HG03159 (cell line): ENCODE results near the gene HNRNPF.

ENCODE experiments used
- ATAC-seq: cut with Tn5 transposase; IDR thresholded peaks from one replicate; pipeline ENCODE4 v1.9.1; 2021; ENCODE audit warnings: mild to moderate bottlenecking, moderate library complexity; ENCODE audit not compliant: unreplicated experiment

The HNRNPF gene

GRCh38 chr10:43421519-43421918, 12.5 kb upstream of the HNRNPF start:
- no peak for ATAC-seq

- ATAC-seq: peak; percentile 8
Measured at GRCh38 chr10:43421201-43421507, 12.2 kb upstream of the HNRNPF start.

DNA sequence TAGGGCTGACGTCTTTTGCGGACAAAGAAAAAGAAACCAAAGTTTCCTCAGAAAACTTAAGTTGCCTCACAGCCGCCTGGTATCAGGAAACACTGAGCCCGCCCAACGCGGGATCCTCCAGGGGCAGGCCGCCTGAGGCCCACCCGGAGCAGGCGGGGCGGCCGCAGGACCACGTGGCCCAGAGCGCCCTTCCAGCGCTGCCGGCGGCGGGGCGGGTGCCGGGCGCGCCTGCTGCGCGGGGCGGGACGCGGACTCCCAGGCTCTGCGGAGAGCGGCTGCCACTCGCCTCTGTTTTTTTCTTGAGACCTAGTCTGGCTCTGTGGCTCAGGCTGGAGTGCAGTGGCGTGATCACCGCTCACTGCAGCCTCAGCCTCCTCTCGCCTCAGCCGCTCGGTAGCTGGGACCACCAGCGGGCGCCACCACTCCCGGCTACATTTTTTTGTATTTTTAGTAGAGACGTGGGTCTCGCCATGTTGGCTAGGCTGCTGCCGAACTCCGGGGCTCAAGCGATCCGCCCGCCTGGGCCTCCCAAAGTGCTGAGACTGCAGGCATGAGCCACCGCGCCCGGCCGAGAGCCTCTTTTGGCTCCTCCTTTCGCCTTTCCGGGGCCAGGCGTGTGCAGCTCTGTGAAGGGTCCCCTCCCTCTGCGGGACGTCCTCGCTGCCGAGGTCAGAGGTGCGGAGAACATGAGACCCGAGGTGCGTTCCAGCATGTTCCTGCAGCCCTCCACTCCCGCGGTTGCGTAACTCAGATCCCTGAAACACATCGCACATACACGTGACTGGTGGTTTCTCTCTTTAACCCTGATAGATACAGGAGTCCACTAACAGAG, 11.6 kb upstream of the HNRNPF start:
- ATAC-seq: peak; percentile 76

DNA sequence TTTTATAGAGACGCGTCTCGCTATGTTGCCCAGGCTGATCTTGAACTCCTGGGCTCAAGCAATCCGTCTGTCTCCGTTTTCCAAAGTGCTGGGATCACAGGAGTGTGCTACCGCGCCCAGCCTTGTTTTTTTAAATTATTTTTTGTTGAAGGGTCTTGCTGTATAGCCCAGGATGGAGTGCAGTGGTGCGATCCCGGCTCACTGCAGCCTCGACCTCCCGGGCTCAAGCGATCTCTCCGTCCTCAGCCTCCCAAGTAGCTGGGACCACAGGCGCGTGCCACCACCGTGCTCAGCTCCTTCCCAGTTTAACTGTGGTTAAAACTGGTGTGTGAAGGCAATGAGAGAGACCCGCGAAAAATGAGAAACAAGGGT, 11.0 kb upstream of the HNRNPF start:
- ATAC-seq: no peak

- ATAC-seq: peak; percentile 34
Measured at GRCh38 chr10:43417950-43418768, 9.2 kb upstream of the HNRNPF start.

DNA sequence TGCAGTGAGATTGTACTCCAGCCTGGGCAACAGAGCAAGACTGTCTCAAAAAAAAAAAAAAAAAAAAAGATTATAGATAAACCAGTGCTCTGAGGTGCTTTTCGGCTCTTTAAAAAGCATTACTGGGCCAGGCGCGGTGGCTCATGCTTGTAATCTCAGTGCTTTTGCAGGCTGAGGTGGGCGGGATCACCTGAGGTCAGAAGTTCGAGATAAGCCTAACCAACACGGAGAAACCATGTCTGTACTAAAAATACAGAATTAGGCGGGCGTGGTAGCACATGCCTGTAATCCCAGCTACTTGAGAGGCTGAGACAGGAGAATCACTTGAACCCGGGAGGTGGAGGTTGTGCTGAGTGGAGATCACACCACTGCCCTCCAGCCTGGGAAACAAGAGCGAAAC, 6.6 kb upstream of the HNRNPF start:
- ATAC-seq: no peak

DNA sequence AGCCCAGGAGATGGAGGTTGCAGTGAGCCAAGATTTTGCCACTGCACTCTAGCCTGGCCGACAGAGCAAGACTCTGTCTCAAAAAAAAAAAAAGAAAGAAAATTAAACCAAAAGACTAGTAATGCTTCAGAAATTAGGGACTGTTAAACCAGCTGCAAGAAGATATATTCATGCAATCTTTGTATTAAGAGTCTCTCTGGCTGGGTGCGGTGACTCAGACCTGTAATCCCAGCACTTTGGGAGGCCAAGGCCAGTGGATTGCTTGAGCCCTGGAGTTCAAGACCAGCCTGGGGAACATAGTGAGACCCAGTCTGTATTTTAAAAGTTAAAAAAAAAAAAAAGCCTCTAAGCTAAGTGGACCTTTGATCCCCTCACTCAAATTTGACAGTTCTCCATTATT, 2.5 kb upstream of the HNRNPF start:
- no peak for ATAC-seq

DNA sequence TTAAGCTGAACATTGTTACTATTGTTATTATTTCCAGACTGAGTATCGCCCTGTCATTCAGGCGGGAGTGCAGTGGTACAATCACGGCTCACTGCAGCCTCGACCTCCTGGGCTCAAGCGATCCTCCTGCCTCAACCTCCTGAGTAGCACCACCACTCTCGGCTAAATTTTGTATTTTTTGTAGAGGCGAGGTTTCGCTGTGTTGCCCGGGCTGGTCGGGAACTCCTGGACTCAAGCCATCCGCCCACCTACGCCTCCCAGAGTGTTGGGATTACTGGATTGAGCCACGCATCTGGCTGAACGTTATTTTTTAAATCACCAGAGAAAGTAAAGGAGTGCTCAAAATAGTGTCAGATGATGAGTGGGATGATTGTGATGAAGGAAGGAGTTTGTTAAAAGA, 1.4 kb upstream of the HNRNPF start:
- ATAC-seq: no peak

DNA sequence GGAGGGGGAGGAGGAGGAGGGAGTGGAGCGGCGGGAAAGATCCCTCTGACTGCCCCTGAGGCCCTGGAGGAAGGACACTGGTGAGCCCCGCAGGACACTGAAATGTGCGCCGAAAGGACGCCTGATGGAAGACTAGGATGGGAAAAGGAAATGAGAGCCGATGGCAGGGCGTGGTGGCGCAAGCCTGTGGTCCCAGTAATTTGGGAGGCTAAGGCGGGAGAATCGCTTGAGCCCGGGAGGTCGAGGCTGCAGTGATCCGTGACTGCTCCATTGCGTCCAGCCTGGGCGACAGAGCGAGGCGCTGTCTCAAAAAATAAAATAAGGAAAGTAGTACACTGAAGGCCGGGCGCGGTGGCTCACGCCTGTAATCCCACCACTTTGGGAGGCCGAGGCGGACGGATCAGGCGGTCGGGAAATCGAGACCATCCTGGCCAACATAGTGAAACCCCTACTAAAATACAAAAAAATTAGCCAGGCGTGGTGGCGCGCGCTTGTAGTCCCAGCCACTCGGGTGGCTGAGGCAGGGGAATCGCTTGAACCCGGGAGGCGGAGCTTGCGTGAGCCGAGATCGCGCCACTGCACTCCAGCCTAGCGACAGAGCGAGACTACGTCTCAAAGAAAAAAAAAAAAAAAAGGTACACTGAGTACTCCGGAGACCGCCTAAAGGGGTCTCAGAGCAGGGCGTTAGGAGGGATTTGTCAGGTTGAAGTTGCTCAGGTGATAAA, 561 bp upstream of the HNRNPF start:
- no peak for ATAC-seq

DNA sequence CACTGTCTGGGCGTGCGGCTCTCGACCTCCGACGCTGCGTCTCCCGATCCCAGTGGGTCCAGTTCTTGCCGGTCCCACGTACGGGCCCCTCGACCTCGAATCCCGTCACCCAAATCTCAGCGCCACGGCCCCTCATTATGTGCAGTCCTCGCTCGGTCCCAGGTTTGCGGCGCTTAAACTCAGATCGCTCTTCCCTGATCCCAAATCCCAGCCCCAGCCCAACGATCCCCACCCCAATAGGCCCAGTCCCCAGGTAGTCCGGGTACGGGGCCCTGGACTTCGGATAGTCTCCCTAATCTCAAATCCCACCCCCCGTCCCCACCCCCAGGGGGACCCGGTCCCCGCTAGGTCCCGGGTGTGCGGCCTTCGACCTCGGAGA, 666 bp downstream of the HNRNPF start:
- ATAC-seq: no peak

DNA sequence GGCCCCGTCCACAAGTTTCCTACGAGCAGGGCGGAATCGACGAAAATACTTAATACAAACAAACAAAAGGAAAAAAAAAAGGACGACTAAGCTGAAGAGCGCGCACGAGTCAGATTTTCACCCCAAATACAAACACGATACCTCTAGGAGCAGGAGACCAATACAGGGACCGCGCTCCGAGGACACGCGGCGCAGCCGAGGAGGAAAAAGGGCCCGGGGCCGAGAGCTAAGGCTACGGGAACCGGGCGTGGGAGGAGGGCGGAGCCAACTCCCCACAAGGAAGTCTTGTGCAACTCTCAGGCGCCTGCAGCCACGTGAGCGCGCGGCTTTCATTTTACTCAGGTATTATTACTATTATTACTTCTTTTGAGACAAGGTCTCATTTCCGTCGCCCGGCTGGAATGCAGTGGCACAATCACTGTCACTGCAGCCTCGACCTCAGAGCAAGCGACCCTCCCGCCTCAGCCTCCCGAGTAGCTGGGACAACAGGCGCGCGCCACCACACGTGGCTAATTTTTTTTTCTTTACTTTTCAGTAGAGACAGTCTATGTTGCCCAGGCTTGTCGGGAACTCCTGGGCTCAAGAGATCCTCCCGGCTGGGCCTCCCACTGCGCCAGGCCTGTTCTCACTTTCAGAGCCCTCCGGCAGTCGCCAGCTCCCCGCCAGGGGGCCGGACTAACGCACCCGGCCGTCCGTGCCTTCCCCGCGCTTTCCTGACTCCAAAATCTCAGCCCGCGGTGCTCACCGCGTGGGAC, 1.2 kb downstream of the HNRNPF start:
- peak; percentile 45 for ATAC-seq

DNA sequence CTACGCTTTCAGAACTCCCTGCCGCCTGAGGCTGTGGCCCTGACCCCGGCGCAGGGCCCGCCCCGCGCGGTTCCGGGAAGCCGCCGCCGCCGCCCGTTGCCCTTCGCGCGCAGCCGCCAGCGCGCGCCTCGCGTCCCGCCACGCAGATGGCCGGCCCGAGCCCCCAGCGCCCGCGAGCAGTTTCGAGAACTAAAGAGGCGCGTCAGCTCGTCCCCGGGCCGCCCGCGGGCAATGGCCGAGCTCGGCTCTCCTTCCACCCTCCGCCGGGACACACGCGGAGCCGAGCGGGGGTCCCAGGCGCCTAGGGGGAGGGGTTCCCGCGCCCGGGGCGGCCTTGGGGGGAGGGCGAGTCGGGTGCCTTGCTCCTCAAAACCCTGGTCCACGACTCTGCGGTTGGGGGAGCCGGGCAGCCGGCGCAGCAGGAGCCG, 1.8 kb downstream of the HNRNPF start:
- peak; percentile 19 for ATAC-seq

- no peak for ATAC-seq
Measured at GRCh38 chr10:43404704-43405084, 4.3 kb downstream of the HNRNPF start.

DNA sequence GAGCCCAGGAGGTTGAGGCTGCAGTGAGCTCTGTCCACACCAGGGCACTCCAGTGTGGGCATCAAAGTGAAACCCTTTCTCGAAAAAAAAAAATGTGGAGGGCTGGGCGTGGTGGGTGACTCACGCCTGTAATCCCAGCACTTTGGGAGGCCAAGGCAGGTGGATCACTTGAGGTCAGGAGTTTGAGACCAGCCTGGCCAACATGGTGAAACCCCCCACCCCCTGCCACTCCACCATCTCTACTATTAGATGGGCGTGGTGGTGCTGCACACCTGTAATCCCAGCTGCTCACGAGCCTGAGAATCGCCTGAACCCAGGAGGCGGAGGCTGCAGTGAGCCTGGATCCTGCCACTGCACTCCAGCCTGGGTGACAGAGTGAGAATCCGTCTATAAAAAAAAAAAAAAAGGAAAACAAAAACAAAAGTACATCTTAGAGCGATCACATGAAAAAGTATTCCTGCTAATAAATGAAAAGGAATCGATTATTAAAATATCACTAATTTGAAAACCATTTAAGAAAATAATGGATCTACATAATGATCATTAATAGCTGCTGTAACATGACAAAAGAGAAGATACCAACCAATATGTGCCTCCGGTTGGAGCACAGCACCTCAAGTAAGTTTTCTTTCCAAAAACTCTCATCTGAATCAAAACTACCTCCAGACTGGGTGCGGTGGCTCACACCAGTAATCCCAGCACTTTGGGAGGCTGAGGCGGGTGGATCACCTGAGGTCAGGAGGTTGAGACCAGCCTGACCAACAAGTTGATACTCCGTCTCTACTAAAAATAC, 4.9 kb downstream of the HNRNPF start:
- ATAC-seq: no peak

DNA sequence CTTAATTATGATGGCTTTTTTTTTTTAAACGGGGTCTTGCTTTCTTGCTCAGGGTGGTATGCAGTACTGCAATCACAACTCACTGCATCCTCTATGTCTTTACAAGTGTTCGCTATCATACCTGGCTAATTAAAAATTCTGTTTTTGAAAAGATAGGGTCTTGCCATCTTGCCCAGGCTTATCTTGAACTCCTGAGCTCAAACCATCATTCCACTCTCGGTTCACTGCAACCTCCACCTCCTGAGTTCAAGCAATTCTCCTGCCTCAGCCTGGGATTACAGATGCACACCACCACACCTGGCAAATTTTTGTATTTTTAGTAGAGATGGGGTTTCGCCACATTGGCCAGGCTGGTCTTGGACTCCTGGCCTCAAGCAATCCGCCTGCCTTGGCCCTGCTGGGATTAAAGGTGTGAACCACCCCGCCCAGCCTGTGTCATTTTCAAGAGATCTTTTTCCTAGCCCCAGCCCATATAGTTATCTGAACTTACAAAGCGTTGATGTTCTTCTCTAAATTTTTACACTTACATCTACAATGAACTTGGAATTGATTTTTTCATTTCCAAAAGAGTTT, 6.0 kb downstream of the HNRNPF start:
- no peak for ATAC-seq

DNA sequence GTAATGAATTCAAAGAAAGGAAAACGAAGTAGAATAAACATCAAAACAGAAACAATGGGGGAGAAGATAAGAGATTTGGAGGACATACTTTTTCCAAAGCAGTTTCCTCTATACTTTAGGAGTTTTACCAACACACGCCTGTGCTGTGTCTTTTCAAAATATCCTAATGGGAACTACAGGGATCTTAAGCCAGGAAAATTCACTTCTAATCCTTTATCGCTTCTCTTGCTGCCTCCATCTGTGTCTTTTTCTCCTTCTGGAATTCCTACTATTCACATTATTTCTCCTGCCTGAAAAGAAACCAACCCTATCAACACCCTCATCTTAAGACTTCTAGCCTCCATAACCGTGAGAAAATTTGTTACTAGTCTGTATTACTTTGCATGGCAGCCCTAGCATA, 6.8 kb downstream of the HNRNPF start:
- ATAC-seq: no peak

DNA sequence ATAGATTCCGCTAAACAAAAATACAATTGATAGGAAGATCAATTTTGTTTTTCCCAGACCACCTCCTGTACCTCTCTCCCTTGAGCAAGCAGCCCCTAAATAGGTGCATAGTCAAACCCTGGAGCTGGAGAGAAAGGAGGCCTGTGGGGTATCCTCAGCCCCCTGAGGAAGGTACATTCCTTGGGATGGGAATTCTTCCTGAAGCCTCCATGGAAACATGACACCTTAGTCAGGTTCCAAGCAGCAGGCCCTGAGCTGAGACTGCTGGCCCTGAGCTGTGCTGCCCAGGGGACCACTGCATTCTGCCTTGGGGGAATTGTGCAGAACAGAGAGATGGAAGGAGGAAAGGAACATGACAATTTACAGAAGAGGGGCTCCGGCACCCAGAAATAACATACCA, 7.4 kb downstream of the HNRNPF start:
- ATAC-seq: no peak

DNA sequence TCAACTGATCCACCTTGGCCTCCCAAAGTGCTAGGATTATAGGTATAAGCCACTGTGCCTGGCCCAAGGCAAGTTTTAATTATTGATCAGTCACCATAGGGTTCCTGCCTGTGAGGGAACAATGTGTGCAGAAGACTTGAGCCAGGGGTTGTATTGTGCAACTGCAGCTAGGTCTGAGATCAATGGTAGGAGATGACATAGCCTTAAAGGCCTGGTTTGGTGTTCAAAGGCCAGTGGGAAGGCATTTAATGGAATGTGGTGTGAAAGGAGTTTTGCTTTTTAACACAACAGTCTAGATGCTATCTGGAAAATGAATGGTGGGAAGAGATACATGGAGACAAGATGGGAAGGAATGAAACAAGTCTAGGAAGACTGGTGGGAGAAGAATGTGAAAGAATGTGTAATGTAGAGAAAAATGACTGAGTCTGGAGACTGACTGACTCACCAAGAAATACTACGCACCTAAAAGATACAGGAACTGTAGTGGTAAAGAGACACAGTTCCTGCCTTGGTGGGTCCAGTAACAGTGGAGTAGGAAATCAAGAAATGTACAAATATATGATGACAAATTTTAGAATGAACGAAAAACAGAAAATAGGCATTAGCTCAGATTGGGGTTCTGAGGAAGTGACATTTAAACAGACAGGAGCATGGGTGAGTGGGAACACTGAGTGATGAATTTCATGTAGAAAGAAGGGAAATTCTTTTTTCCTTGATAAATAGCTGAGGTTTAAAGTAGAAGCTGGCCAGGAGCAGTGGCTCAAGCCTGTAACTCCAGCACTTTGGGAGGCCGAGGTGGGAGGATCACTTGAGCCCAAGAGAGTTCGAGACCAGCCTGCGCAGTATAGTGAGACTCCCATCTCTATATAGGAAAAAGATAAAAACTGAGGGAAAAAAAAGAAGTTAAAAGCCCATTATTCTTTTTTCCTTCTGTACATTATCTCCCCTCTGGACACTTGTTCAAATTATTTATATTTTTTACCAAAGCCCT, 9.4 kb downstream of the HNRNPF start:
- no peak for ATAC-seq

DNA sequence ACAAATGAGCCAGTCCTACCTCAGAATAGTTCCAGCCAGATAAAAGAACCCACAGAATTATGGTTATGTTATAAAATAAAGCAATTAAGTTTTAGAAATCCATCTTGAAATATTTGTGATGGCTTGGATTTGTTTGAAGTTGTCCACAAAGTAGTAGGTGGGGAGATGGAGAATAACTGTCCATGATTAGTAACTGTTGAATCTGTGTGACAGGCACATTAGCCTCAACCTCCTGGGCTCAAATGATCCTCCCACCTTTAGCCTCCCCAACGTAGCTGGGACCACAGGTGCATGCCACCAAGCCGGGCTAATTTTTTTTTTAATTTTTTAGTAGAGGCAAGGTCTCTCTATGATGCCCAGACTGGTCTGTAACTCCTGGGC, 10.1 kb downstream of the HNRNPF start:
- no peak for ATAC-seq
